ENCODE data around the gene TNXB. TPM values are rescaled to one million over a fixed set of nuclear protein-coding genes. Genes with fewer than 3 reads are reported as not detected.

Gene TNXB
- polyA plus RNA-seq, 1 donor from 2014 or later, result 3.3 TPM

- no peaks in the 10 kb centered on the region for H4K20me1 ChIP-seq (ENCODE audit: insufficient read depth)
- H3K9me2 ChIP-seq (ENCODE audit: insufficient read depth, low read length), result no peaks in the 10 kb centered on the region
- no peak overlapping the region for H3K27ac ChIP-seq (ENCODE audit: low read length)
- no peak overlapping the region for H2AFZ ChIP-seq (ENCODE audit: low read depth, low read length)
- no peak for TF ChIP-seq SMC3 (conservative IDR thresholded peaks at IDR 0.05; ENCODE audit: poor library complexity)
- TF ChIP-seq TAF1 (IDR thresholded peaks at IDR 0.05; ENCODE audit: low read depth), result no peak
- TF ChIP-seq EZH2 (IDR thresholded peaks at IDR 0.05; ENCODE audit: borderline replicate concordance, insufficient read depth, low read length, poor library complexity, severe bottlenecking), result no peak
- TF ChIP-seq EP300 (conservative IDR thresholded peaks at IDR 0.05; ENCODE audit: poor library complexity, severe bottlenecking), result no peak
- TF ChIP-seq, protein P1, sequence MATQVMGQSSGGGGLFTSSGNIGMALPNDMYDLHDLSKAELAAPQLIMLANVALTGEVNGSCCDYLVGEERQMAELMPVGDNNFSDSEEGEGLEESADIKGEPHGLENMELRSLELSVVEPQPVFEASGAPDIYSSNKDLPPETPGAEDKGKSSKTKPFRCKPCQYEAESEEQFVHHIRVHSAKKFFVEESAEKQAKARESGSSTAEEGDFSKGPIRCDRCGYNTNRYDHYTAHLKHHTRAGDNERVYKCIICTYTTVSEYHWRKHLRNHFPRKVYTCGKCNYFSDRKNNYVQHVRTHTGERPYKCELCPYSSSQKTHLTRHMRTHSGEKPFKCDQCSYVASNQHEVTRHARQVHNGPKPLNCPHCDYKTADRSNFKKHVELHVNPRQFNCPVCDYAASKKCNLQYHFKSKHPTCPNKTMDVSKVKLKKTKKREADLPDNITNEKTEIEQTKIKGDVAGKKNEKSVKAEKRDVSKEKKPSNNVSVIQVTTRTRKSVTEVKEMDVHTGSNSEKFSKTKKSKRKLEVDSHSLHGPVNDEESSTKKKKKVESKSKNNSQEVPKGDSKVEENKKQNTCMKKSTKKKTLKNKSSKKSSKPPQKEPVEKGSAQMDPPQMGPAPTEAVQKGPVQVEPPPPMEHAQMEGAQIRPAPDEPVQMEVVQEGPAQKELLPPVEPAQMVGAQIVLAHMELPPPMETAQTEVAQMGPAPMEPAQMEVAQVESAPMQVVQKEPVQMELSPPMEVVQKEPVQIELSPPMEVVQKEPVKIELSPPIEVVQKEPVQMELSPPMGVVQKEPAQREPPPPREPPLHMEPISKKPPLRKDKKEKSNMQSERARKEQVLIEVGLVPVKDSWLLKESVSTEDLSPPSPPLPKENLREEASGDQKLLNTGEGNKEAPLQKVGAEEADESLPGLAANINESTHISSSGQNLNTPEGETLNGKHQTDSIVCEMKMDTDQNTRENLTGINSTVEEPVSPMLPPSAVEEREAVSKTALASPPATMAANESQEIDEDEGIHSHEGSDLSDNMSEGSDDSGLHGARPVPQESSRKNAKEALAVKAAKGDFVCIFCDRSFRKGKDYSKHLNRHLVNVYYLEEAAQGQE (IDR thresholded peaks at IDR 0.05; ENCODE audit: borderline replicate concordance), result no peak
- TF ChIP-seq RAD21 (conservative IDR thresholded peaks at IDR 0.05), result no peak
- TF ChIP-seq, protein P2, sequence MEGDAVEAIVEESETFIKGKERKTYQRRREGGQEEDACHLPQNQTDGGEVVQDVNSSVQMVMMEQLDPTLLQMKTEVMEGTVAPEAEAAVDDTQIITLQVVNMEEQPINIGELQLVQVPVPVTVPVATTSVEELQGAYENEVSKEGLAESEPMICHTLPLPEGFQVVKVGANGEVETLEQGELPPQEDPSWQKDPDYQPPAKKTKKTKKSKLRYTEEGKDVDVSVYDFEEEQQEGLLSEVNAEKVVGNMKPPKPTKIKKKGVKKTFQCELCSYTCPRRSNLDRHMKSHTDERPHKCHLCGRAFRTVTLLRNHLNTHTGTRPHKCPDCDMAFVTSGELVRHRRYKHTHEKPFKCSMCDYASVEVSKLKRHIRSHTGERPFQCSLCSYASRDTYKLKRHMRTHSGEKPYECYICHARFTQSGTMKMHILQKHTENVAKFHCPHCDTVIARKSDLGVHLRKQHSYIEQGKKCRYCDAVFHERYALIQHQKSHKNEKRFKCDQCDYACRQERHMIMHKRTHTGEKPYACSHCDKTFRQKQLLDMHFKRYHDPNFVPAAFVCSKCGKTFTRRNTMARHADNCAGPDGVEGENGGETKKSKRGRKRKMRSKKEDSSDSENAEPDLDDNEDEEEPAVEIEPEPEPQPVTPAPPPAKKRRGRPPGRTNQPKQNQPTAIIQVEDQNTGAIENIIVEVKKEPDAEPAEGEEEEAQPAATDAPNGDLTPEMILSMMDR (IDR thresholded peaks at IDR 0.05; ENCODE audit: poor library complexity, severe bottlenecking), result no peak
- no peak for TF ChIP-seq POLR2AphosphoS5 (IDR thresholded peaks at IDR 0.05)
- no peak for TF ChIP-seq MXI1 (conservative IDR thresholded peaks at IDR 0.05; ENCODE audit: poor library complexity, severe bottlenecking)
- H3K9ac ChIP-seq (ENCODE audit: low read length), result no peak overlapping the region
- no peak overlapping the region for H3K4me3 ChIP-seq (ENCODE audit: low read length)
- H3K36me3 ChIP-seq (ENCODE audit: insufficient read depth, low read length), result no peaks in the 10 kb centered on the region
- H3K4me2 ChIP-seq (ENCODE audit: low read length), result no peak overlapping the region
- peaks cover 47% of the 10 kb centered on the region for H3K27me3 ChIP-seq (ENCODE audit: insufficient read depth, low read depth, low read length)
- no peaks in the 10 kb centered on the region for H3K79me2 ChIP-seq (replicated peaks; ENCODE audit: insufficient read depth, low read length)
- H3F3A ChIP-seq (ENCODE audit: insufficient read depth, low read length, poor library complexity, severe bottlenecking), result no peaks in the 10 kb centered on the region
- no peaks in the 10 kb centered on the region for H3K9me3 ChIP-seq (ENCODE audit: low read length)
These were observed 39.4 kb upstream of the TNXB start for GRCh38 chr6:32148289-32149091.

GRCh38 chr6:32147401-32148132 is 38.4 kb upstream of the TNXB start:
- Histone ChIP-seq H3K4me2 (ENCODE audit: low read length) (no peak overlapping the region), H4K20me1 (ENCODE audit: insufficient read depth) (no peaks in the 10 kb centered on the region), H3K4me3 (ENCODE audit: low read length) (no peak overlapping the region), H3K27me3 (ENCODE audit: insufficient read depth, low read depth, low read length) (peaks cover 47% of the 10 kb centered on the region), H3K27ac (ENCODE audit: low read length) (no peak overlapping the region), H3K79me2 (replicated peaks; ENCODE audit: insufficient read depth, low read length) (no peaks in the 10 kb centered on the region), H3K9me2 (ENCODE audit: insufficient read depth, low read length) (no peaks in the 10 kb centered on the region), H3K9ac (ENCODE audit: low read length) (no peak overlapping the region), H3K9me3 (ENCODE audit: low read length) (no peaks in the 10 kb centered on the region), H2AFZ (ENCODE audit: low read depth, low read length) (no peak overlapping the region), H3K36me3 (ENCODE audit: insufficient read depth, low read length) (no peaks in the 10 kb centered on the region), H3F3A (ENCODE audit: insufficient read depth, low read length, poor library complexity, severe bottlenecking) (no peaks in the 10 kb centered on the region)
- no peak for TF ChIP-seq MXI1 (conservative IDR thresholded peaks at IDR 0.05; ENCODE audit: poor library complexity, severe bottlenecking)
- no peak for TF ChIP-seq EZH2 (IDR thresholded peaks at IDR 0.05; ENCODE audit: borderline replicate concordance, insufficient read depth, low read length, poor library complexity, severe bottlenecking)
- TF ChIP-seq, protein P2 (IDR thresholded peaks at IDR 0.05; ENCODE audit: poor library complexity, severe bottlenecking), result no peak
- TF ChIP-seq EP300 (conservative IDR thresholded peaks at IDR 0.05; ENCODE audit: poor library complexity, severe bottlenecking), result no peak
- TF ChIP-seq SMC3 (conservative IDR thresholded peaks at IDR 0.05; ENCODE audit: poor library complexity), result no peak
- TF ChIP-seq POLR2AphosphoS5 (IDR thresholded peaks at IDR 0.05), result no peak
- TF ChIP-seq TAF1 (IDR thresholded peaks at IDR 0.05; ENCODE audit: low read depth), result no peak
- TF ChIP-seq RAD21 (conservative IDR thresholded peaks at IDR 0.05), result no peak
- TF ChIP-seq, protein P1 (IDR thresholded peaks at IDR 0.05; ENCODE audit: borderline replicate concordance), result no peak

All from neural cell (in vitro differentiated cells).